CD4-positive, alpha-beta T cell treated with Interferon alpha-2 for 1 hour (primary cell): ENCODE data around the gene CCDC154.

Experiments used
- DNase-seq, 2 donors: peaks; one replicate each; pipeline ENCODE4 v3.0.0-alpha.2; 2020 to 2022

CCDC154 gene

GRCh38 chr16:1420111-1420539 is 24.2 kb downstream of the CCDC154 start:
- no peak for DNase-seq

- no peak for DNase-seq
Measured at GRCh38 chr16:1416521-1416941, 27.8 kb downstream of the CCDC154 start.

- peak; percentile 81 to 89 for DNase-seq
Measured at GRCh38 chr16:1414532-1415260, 29.7 kb downstream of the CCDC154 start, which contains the start of gene UNKL. Gene UNKL (minus strand): TSS chr16:1414704. CDS start chr16:1414691, 13 bp downstream.

GRCh38 chr16:1413684-1414531 is 30.4 kb downstream of the CCDC154 start:
- peak; percentile 67 to 71 for DNase-seq

- DNase-seq: no peak
Measured at GRCh38 chr16:1412847-1413246, 31.5 kb downstream of the CCDC154 start.

- DNase-seq: peak; percentile 94 to 97
Measured at GRCh38 chr16:1408171-1408837, 36.1 kb downstream of the CCDC154 start.

- no peak for DNase-seq
Measured at GRCh38 chr16:1407753-1408152, 36.6 kb downstream of the CCDC154 start.

- no peak for DNase-seq
Measured at GRCh38 chr16:1403733-1404132, 40.6 kb downstream of the CCDC154 start.

- DNase-seq: no peak
Measured at GRCh38 chr16:1403036-1403435, 41.3 kb downstream of the CCDC154 start.

- DNase-seq: no peak
Measured at GRCh38 chr16:1401758-1402154, 42.6 kb downstream of the CCDC154 start.

GRCh38 chr16:1401061-1401757 is 43.1 kb downstream of the CCDC154 start:
- no peak for DNase-seq

GRCh38 chr16:1398826-1399581 is 45.4 kb downstream of the CCDC154 start:
- no peak for DNase-seq

GRCh38 chr16:1398351-1398750 is 46.0 kb downstream of the CCDC154 start:
- DNase-seq: no peak

GRCh38 chr16:1397779-1398178 is 46.6 kb downstream of the CCDC154 start:
- no peak for DNase-seq

- DNase-seq: no peak
Measured at GRCh38 chr16:1395444-1396031, 48.8 kb downstream of the CCDC154 start.

GRCh38 chr16:1394367-1394951 is 49.9 kb downstream of the CCDC154 start:
- DNase-seq: no peak

- no peak for DNase-seq
Measured at GRCh38 chr16:1393613-1394176, 50.7 kb downstream of the CCDC154 start.

GRCh38 chr16:1392826-1393225 is 51.5 kb downstream of the CCDC154 start:
- no peak for DNase-seq

- no peak for DNase-seq
Measured at GRCh38 chr16:1390239-1390779, 54.0 kb downstream of the CCDC154 start.

GRCh38 chr16:1389762-1390161 is 54.6 kb downstream of the CCDC154 start:
- DNase-seq: no peak
